GM12878 (cell line): Measurements from ENCODE around the gene NLRC3. TPM values are rescaled to one million over a fixed set of nuclear protein-coding genes. Genes with fewer than 3 reads are reported as not detected.

ENCODE experiments used
- ATAC-seq: fragments of 200-7000 bp; cut with Tn5 transposase; 3 replicates; pipeline ENCODE4 v1.9.1; 2020; ENCODE audit warnings: mild to moderate bottlenecking, moderate library complexity
- BruUV-seq: library from RNA; stranded (reverse); fragments of 400-500 nt; replicated peaks from 2 replicates; lab custom pipeline; 2021; lab: Mats Ljungman, UMichigan
- CTCF ChIA-PET: fragments of 300-600 bp; sonication (Branson Sonifier 250); formaldehyde crosslinking; extraction: SDS; loops from one replicate; lab custom pipeline; 2021; ENCODE audit warnings: inconsistent platforms; lab: Yijun Ruan, JAX
- POLR2A ChIA-PET: fragments of 350-600 bp; formaldehyde crosslinking; extraction: SDS; loops from one replicate; lab custom pipeline; 2021; ENCODE audit warnings: inconsistent platforms; lab: Charles Lee
- RAD21 ChIA-PET: fragments of 300-600 bp; sonication (Branson Sonifier 250); formaldehyde crosslinking; loops from one replicate; lab custom pipeline; 2023; ENCODE audit warnings: antibody characterized with exemption; ENCODE audit not compliant: unreplicated experiment; lab: Charles Lee
- SMC1A ChIA-PET: fragments of 300-600 bp; sonication (Branson Sonifier 250); formaldehyde crosslinking; loops from one replicate; lab custom pipeline; 2023; ENCODE audit not compliant: unreplicated experiment, uncharacterized antibody; lab: Charles Lee
- DNase-seq: peaks from one replicate; pipeline ENCODE4 v3.0.0-alpha.2; 2011; ENCODE audit warnings: low read depth, low spot score
- FAIRE-seq: peaks from 3 replicates; lab custom pipeline; 2011; peaks lifted over from hg19 to GRCh38; lab: Jason Lieb, UNC
- H2AFZ ChIP-seq: 2 replicates; pipeline ENCODE4 v1.6.0; 2011; ENCODE audit warnings: low read depth, low read length, control low read depth; ENCODE audit not compliant: control insufficient read depth
- H3K27ac ChIP-seq: 2 replicates; pipeline ENCODE4 v1.5.1; 2011; ENCODE audit warnings: control low read depth; ENCODE audit not compliant: control insufficient read depth, insufficient read depth
- H3K27me3 ChIP-seq, 2 experiments: replicated peaks in 1 of 2; 2 replicates each; pipeline versions ENCODE4 v1.6.0 to v1.6.1; 2011; ENCODE audit warnings: low read length in 1 of 2; ENCODE audit not compliant: control insufficient read depth in 2 of 2, insufficient read depth in 2 of 2
- H3K36me3 ChIP-seq, 2 experiments: 2 replicates each; pipeline ENCODE4 v1.5.1; 2011; ENCODE audit warnings: low read length in 1 of 2; ENCODE audit not compliant: control insufficient read depth in 2 of 2, insufficient read depth in 2 of 2
- H3K4me1 ChIP-seq: 2 replicates; pipeline ENCODE4 v1.6.1; 2011; ENCODE audit warnings: mild to moderate bottlenecking, low read length, moderate library complexity, mixed read lengths; ENCODE audit not compliant: control insufficient read depth, insufficient read depth
- H3K4me2 ChIP-seq: 2 replicates; pipeline ENCODE4 v1.6.0; 2011; ENCODE audit warnings: control low read depth; ENCODE audit not compliant: control insufficient read depth, insufficient read depth
- H3K4me3 ChIP-seq: fragments of 200-600 bp; sonication (generic); 2 replicates; pipeline ENCODE4 v1.5.1; 2016
- H3K79me2 ChIP-seq: 2 replicates; pipeline ENCODE4 v1.6.0; 2011; ENCODE audit warnings: low read length; ENCODE audit not compliant: control insufficient read depth, insufficient read depth
- H3K9ac ChIP-seq: 2 replicates; pipeline ENCODE4 v1.8.0; 2011; ENCODE audit warnings: low read length, control low read depth, mixed read lengths; ENCODE audit not compliant: control insufficient read depth, insufficient read depth
- H3K9me3 ChIP-seq: replicated peaks from 3 replicates; pipeline ENCODE4 v1.5.1; 2011; ENCODE audit warnings: mild to moderate bottlenecking, low read length; ENCODE audit not compliant: control insufficient read depth, insufficient read depth
- H4K20me1 ChIP-seq: 2 replicates; pipeline ENCODE4 v1.6.0; 2011; ENCODE audit not compliant: control insufficient read depth, insufficient read depth
- EED ChIP-seq: sonication (generic); IDR thresholded peaks from 2 replicates; pipeline ENCODE4 v1.6.1; 2016; ENCODE audit warnings: antibody characterized with exemption, low read depth
- ETV6 ChIP-seq, 2 experiments: fragments of 450-650 bp in 1 of 2; IDR thresholded peaks in 1 of 2; conservative IDR thresholded peaks in 1 of 2; 2 replicates each; pipeline ENCODE4 v1.6.1; 2014; ENCODE audit warnings: antibody characterized with exemption in 1 of 2, borderline replicate concordance in 1 of 2, low read depth in 1 of 2, mild to moderate bottlenecking in 1 of 2, moderate library complexity in 1 of 2
- JUND ChIP-seq: IDR thresholded peaks from 2 replicates; pipeline ENCODE4 v1.6.1; 2012; ENCODE audit warnings: low read depth, mild to moderate bottlenecking, low read length, improper control_type of control experiment, moderate library complexity
- KAT2A ChIP-seq: conservative IDR thresholded peaks from 2 replicates; pipeline ENCODE4 v1.6.1; 2011; ENCODE audit warnings: low read depth, low read length; ENCODE audit not compliant: control insufficient read depth
- MTA3 ChIP-seq: IDR thresholded peaks from 2 replicates; pipeline ENCODE4 v1.6.1; 2012; ENCODE audit warnings: low read length, inconsistent platforms, borderline replicate concordance
- NR2C2 ChIP-seq: IDR thresholded peaks from 2 replicates; pipeline ENCODE4 v1.6.1; 2011; ENCODE audit warnings: borderline replicate concordance, low read depth; ENCODE audit not compliant: control insufficient read depth, insufficient read length
- PAX5 ChIP-seq: IDR thresholded peaks from 2 replicates; pipeline ENCODE4 v1.6.1; 2011; ENCODE audit warnings: low read depth, low read length, borderline replicate concordance
- RAD51 ChIP-seq: fragments of 450-650 bp; IDR thresholded peaks from 2 replicates; pipeline ENCODE4 v1.6.1; 2016; ENCODE audit warnings: moderate library complexity, mild to moderate bottlenecking, inconsistent platforms
- SP1 ChIP-seq: IDR thresholded peaks from one replicate; pipeline ENCODE4 v1.6.1; 2011; ENCODE audit warnings: low read depth, low read length
- SREBF2 ChIP-seq: IDR thresholded peaks from 2 replicates; pipeline ENCODE4 v1.6.1; 2012; ENCODE audit warnings: mild to moderate bottlenecking, low read length
- STAT1 ChIP-seq: fragments of 450-650 bp; conservative IDR thresholded peaks from 2 replicates; pipeline ENCODE4 v1.6.1; 2014; ENCODE audit warnings: antibody characterized with exemption, mild to moderate bottlenecking
- TAF1 ChIP-seq: IDR thresholded peaks from 2 replicates; pipeline ENCODE4 v1.6.1; 2011; ENCODE audit warnings: mild to moderate bottlenecking, low read depth, low read length, borderline replicate concordance
- ZZZ3 ChIP-seq: IDR thresholded peaks from 2 replicates; pipeline ENCODE4 v1.6.1; 2011; ENCODE audit warnings: low read depth; ENCODE audit not compliant: control insufficient read depth, insufficient read length
- WGBS: methylation state at CpG from one replicate; pipeline ENCODE4 v1.1.6; 2016; ENCODE audit warnings: low lambda C conversion rate; ENCODE audit not compliant: insufficient replicate concordance, insufficient coverage; ENCODE audit errors: missing lambda C conversion rate; 5-methylcytosine and 5-hydroxymethylcytosine counted together
- in situ Hi-C: fragments of 300-500 bp; cut with MboI; formaldehyde crosslinking; loops from 9 replicates; pipeline ENCODE4 v1.14.3; 2018; ENCODE audit warnings: mixed read lengths
- intact Hi-C: fragments of 100-400 bp; cut with micrococcal nuclease; formaldehyde crosslinking; loops from one replicate; pipeline ENCODE4 v1.14.2; 2022; ENCODE audit not compliant: unreplicated experiment
- polyA plus RNA-seq, 11 experiments: library from polyadenylated mRNA; depleted of rRNA in 4 of 11; unstranded in 6 of 11; stranded (reverse) in 5 of 11; fragments of >200 nt; fragmentation: Nextera tagmentation in 4 of 11; fragmentation: Illumina TruSeq in 1 of 11; extraction: Ambion mirVana in 4 of 11; extraction: Trizol in 1 of 11; gene quantifications; 1 replicate in 1 of 11; 2 replicates in 10 of 11; pipeline versions ENCODE4 v1.2.1 to v1.2.3, GENCODE V29; 2011 to 2016; ENCODE audit warnings: inconsistent platforms in 2 of 11, missing spikeins in 2 of 11, low read depth in 1 of 11
- total RNA-seq, 4 experiments: library from RNA; depleted of rRNA in 3 of 4; stranded (reverse); fragments of >200 nt in 3 of 4; fragmentation: Illumina TruSeq in 1 of 4; extraction: Trizol in 1 of 4; gene quantifications; 2 replicates each; pipeline versions ENCODE4 v1.2.1 to v1.2.3, GENCODE V29; 2013 to 2021
- TF ChIP-seq, protein P1 (sequence below): fragments of 450-650 bp; IDR thresholded peaks from 2 replicates; pipeline ENCODE4 v1.6.1; 2017; ENCODE audit warnings: mild to moderate bottlenecking, low read depth, inconsistent platforms; ENCODE audit not compliant: poor library complexity, severe bottlenecking
- TF ChIP-seq, protein P2 (sequence below): IDR thresholded peaks from 2 replicates; pipeline ENCODE4 v1.6.1; 2011; ENCODE audit warnings: mild to moderate bottlenecking, low read depth, low read length, moderate library complexity; ENCODE audit not compliant: insufficient replicate concordance
- TF ChIP-seq, protein P3 (sequence below): fragments of 450-650 bp; IDR thresholded peaks from 2 replicates; pipeline ENCODE4 v1.6.1; 2014; ENCODE audit warnings: mild to moderate bottlenecking
- TF ChIP-seq, protein P4 (sequence below): IDR thresholded peaks from 2 replicates; pipeline ENCODE4 v1.6.1; 2011; ENCODE audit warnings: borderline replicate concordance, low read depth, mild to moderate bottlenecking, moderate library complexity, mixed read lengths, low read length; ENCODE audit not compliant: insufficient read depth; ENCODE audit errors: extremely low read length

NLRC3 gene
- total and polyA plus RNA-seq, 10 of the 15 experiments (the other 5 are each of a cell fraction or from before 2014, with no cell fraction given): 2.2 to 17.8 (median 7.6) TPM

DNA sequence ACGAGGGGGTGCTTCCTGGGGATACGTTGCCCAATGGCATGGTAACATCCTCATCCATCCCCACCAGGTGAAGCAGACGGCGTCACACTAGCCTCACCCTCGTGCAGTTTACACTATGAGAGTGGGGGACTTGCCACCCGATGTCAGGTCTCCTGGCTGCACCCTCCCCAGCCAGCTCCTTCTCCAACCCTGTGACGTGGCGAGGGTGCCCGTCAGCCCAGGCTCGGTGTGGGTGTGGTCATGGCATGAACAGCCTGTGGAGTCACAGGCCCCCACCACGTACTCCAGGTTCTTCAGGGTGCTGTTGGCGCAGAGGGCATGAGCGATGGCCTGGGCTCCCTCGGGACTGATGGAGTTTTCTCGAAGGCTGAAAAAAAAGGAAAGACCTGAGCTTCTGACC, 28.3 kb downstream of the NLRC3 start (continued):
- TF ChIP-seq, protein P1, sequence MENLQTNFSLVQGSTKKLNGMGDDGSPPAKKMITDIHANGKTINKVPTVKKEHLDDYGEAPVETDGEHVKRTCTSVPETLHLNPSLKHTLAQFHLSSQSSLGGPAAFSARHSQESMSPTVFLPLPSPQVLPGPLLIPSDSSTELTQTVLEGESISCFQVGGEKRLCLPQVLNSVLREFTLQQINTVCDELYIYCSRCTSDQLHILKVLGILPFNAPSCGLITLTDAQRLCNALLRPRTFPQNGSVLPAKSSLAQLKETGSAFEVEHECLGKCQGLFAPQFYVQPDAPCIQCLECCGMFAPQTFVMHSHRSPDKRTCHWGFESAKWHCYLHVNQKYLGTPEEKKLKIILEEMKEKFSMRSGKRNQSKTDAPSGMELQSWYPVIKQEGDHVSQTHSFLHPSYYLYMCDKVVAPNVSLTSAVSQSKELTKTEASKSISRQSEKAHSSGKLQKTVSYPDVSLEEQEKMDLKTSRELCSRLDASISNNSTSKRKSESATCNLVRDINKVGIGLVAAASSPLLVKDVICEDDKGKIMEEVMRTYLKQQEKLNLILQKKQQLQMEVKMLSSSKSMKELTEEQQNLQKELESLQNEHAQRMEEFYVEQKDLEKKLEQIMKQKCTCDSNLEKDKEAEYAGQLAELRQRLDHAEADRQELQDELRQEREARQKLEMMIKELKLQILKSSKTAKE: no peak
- no peak for TF ChIP-seq STAT1
- TF ChIP-seq, protein P2, sequence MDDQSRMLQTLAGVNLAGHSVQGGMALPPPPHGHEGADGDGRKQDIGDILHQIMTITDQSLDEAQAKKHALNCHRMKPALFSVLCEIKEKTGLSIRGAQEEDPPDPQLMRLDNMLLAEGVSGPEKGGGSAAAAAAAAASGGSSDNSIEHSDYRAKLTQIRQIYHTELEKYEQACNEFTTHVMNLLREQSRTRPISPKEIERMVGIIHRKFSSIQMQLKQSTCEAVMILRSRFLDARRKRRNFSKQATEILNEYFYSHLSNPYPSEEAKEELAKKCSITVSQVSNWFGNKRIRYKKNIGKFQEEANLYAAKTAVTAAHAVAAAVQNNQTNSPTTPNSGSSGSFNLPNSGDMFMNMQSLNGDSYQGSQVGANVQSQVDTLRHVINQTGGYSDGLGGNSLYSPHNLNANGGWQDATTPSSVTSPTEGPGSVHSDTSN: no peak
- TF ChIP-seq EED: no peak
- TF ChIP-seq ETV6 (conservative IDR thresholded peaks at IDR 0.05 in 1 of 2, IDR thresholded peaks at IDR 0.05 in 1 of 2; ENCODE audit: borderline replicate concordance in 1 of 2, low read depth in 1 of 2): no peak
- no peak for TF ChIP-seq KAT2A

DNA sequence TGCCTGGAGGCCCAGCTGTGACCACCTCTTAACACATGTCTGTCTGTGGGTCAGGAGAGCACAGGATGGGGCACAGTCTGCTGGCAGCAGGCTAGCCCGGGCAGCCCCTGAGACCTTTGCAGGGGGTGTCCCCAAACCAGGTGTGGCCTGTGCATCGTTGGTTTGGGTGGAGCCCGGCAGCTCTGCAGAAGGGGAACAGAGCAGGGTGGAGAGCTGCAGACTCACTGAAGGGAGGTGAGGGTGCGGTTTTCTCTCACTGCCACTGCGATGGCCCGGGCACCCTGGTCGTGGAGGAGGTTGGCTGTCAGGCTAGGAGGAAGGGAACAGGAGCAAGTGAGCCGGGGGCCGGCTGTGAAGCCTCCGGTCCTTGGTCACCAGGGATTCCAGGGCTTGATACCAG, 28.8 kb downstream of the NLRC3 start:
- intact Hi-C loops: no loop called here
- H3K9me3 ChIP-seq: no peaks in the 10 kb centered on the region
- no peak overlapping the region for H3K4me2 ChIP-seq
- no peaks in the 10 kb centered on the region for H3K79me2 ChIP-seq
- RAD21 ChIA-PET: no interaction called here
- peaks cover 0 to 6% of the 10 kb centered on the region in 2 experiments; a peak in 3 of 4 replicates for H3K36me3 ChIP-seq
- in situ Hi-C loops: no loop called here
- SMC1A ChIA-PET: no interaction called here
- H3K9ac ChIP-seq: no peak overlapping the region
- H3K4me1 ChIP-seq: peaks cover 3% of the 10 kb centered on the region; the same call in 1 of the 2 replicates
- no peak overlapping the region for H3K4me3 ChIP-seq
- WGBS: 38% methylated on average over 10 of the region's 10 CpGs
- H3K27ac ChIP-seq: no peak overlapping the region; the same call in 1 of the 2 replicates
- CTCF ChIA-PET: no interaction called here
- no peak for DNase-seq
- H3K27me3 ChIP-seq: no peaks in the 10 kb centered on the region
- ATAC-seq: peak; percentile 71
- H4K20me1 ChIP-seq: no peaks in the 10 kb centered on the region
- POLR2A ChIA-PET: no interaction called here
- FAIRE-seq: no peak
- no peak overlapping the region for H2AFZ ChIP-seq
- BruUV-seq: no TSS peak
- TF ChIP-seq SP1 (no peak), JUND (no peak), MTA3 (no peak), ZZZ3 (no peak), TAF1 (no peak), RAD51 (no peak), SREBF2 (no peak), NR2C2 (no peak), PAX5 (no peak)
- TF ChIP-seq, protein P3, sequence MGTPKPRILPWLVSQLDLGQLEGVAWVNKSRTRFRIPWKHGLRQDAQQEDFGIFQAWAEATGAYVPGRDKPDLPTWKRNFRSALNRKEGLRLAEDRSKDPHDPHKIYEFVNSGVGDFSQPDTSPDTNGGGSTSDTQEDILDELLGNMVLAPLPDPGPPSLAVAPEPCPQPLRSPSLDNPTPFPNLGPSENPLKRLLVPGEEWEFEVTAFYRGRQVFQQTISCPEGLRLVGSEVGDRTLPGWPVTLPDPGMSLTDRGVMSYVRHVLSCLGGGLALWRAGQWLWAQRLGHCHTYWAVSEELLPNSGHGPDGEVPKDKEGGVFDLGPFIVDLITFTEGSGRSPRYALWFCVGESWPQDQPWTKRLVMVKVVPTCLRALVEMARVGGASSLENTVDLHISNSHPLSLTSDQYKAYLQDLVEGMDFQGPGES: no peak
- TF ChIP-seq, protein P2: no peak
- TF ChIP-seq, protein P4, sequence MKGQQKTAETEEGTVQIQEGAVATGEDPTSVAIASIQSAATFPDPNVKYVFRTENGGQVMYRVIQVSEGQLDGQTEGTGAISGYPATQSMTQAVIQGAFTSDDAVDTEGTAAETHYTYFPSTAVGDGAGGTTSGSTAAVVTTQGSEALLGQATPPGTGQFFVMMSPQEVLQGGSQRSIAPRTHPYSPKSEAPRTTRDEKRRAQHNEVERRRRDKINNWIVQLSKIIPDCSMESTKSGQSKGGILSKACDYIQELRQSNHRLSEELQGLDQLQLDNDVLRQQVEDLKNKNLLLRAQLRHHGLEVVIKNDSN: no peak
